HL-60 (cell line): ENCODE data around the gene SUMF1.

Experiments
- CTCF ChIP-seq: IDR thresholded peaks from one replicate; pipeline ENCODE4 v1.5.1; 2011; ENCODE audit warnings: low read length, control low read depth, inconsistent platforms; ENCODE audit not compliant: insufficient read depth
- POLR2AphosphoS5 ChIP-seq: IDR thresholded peaks from 2 replicates; pipeline ENCODE4 v1.6.1; 2012; ENCODE audit warnings: low read depth

GRCh38 chr3:4410606-4411005, 56.5 kb downstream of the SUMF1 start:
- no peak for TF ChIP-seq CTCF
- TF ChIP-seq POLR2AphosphoS5 = no peak
